Astrocyte of the spinal cord (primary cell): ENCODE data around the gene FRMD1.

ENCODE experiments used
- DNase-seq: peaks from one replicate; pipeline ENCODE4 v3.0.0; 2011; ENCODE audit warnings: low read depth, low spot score
- H3K4me3 ChIP-seq: 2 replicates; pipeline ENCODE4 v1.5.1; 2011; ENCODE audit warnings: low read depth, mild to moderate bottlenecking, low read length, moderate library complexity
- in situ Hi-C: cut with HindIII; loops from 2 replicates; pipeline ENCODE4 v1.10.0; 2017; ENCODE audit warnings: low sequenced_read_pairs
- TF ChIP-seq, protein P1 (sequence below): IDR thresholded peaks from 2 replicates; pipeline ENCODE4 v1.5.1; 2012; ENCODE audit warnings: low read depth, mild to moderate bottlenecking, low read length, inconsistent platforms

The FRMD1 gene

GRCh38 chr6:168078943-168079405 is at the start of gene FRMD1:
FRMD1 (minus strand) TSS chr6:168079212; CDS start chr6:168079094, 118 bp downstream.
- H3K4me3 ChIP-seq = no peak within 1 kb of the TSS
- in situ Hi-C loops = no loop called here
- TF ChIP-seq, protein P1, sequence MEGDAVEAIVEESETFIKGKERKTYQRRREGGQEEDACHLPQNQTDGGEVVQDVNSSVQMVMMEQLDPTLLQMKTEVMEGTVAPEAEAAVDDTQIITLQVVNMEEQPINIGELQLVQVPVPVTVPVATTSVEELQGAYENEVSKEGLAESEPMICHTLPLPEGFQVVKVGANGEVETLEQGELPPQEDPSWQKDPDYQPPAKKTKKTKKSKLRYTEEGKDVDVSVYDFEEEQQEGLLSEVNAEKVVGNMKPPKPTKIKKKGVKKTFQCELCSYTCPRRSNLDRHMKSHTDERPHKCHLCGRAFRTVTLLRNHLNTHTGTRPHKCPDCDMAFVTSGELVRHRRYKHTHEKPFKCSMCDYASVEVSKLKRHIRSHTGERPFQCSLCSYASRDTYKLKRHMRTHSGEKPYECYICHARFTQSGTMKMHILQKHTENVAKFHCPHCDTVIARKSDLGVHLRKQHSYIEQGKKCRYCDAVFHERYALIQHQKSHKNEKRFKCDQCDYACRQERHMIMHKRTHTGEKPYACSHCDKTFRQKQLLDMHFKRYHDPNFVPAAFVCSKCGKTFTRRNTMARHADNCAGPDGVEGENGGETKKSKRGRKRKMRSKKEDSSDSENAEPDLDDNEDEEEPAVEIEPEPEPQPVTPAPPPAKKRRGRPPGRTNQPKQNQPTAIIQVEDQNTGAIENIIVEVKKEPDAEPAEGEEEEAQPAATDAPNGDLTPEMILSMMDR = no peak
- no peak for DNase-seq

DNA sequence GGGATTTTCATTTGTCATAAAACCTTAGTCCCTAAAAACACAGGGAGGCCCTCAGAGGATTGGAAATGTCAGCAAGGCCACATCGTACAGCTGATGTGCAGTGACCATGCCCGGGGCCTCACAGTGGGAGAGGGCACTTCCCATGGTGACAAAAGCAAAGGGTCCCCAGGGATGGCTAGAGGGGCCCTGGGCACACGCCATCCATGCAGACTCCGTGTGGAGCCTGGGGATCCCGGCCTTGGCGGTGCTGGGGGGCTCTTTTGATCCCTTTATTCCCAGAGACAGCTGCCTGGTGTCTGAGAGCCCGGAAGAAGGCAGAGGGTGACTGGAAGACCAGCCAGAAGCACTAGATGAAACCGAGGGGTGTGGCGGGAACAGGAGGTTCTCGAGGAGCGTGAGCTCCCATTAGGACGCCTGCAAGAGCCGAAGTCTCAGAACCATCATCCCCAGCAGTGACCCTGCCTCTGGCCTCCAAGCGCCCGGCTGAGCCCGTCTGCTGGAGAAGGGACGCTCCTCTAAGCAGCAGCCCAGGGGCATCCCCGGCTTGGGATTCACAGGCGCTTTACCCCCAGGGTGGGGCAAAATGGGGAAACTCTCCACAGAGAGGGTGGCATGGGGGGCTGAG is 49.1 kb upstream of the FRMD1 start:
- DNase-seq = no peak
- no peak overlapping the region for H3K4me3 ChIP-seq
- TF ChIP-seq, protein P1 = no peak
- in situ Hi-C loops = no loop called here

DNA sequence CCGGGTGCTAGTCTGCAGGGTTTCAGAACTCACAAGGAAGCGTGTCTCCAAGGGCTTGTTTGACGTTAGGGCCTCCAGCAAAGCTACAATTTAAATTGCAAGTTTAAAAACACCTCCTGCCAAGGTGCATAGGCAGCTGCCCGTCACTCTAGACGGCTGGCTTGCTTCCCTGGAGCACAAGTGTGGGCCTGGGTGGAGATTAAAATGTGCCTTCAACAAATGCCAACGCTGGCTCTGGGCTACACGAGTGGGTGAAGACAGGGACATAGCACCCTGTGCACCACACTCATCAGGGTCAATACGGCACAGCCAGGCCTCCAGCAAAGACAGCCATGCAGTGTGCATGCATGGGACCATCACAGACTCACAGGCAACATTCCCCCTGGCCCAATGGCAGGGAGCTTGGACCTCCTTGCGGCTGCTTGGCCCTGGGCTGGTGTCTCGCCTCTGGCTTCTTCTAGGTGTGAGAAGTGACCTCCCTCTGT is 48.4 kb upstream of the FRMD1 start:
- in situ Hi-C loops = no loop called here
- TF ChIP-seq, protein P1 = no peak
- no peak for DNase-seq
- no peak overlapping the region for H3K4me3 ChIP-seq

- no peak for DNase-seq
- in situ Hi-C loops = no loop called here
- TF ChIP-seq, protein P1 = no peak
- H3K4me3 ChIP-seq = no peak overlapping the region
Measured at GRCh38 chr6:168126566-168127383, 47.8 kb upstream of the FRMD1 start.

GRCh38 chr6:168125429-168126001 is 46.5 kb upstream of the FRMD1 start:
- no peak for DNase-seq
- no peak overlapping the region for H3K4me3 ChIP-seq
- TF ChIP-seq, protein P1 = no peak
- in situ Hi-C loops = no loop called here

DNA sequence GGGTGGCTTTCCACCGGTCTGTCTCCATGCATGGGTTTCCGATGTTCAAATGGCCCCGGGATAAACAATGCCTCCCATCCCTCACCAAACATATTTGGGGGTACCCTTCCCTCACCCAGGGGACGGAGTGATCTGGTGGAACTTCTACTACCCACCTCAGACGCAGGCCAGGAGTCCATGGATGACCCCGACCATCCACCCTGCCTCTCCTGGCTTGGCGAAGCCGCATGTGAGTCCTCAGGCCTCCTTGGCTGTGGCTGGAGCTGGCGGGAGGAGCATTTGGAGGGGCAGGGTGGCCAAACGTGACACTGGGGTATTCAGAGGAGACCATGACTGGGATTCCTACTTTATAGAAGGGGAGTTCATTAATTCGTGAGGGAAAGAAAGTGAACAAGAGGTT is 45.9 kb upstream of the FRMD1 start:
- no peak overlapping the region for H3K4me3 ChIP-seq
- DNase-seq = no peak
- in situ Hi-C loops = no loop called here
- TF ChIP-seq, protein P1 = no peak
